DOHH2 (cell line): Measurements from ENCODE around the gene DNAJB12.

Source experiments
- H3F3A ChIP-seq: fragments of 200-600 bp; sonication (generic), shearing (Covaris generic); 2 replicates; pipeline ENCODE4 v1.6.0; 2016; ENCODE audit warnings: antibody characterized with exemption, mild to moderate bottlenecking; ENCODE audit not compliant: control insufficient read depth, insufficient read depth
- H3K27ac ChIP-seq: fragments of 200-600 bp; sonication (generic); 2 replicates; pipeline ENCODE4 v1.5.1; 2014; ENCODE audit warnings: low read depth, mild to moderate bottlenecking, low read length, moderate library complexity
- H3K27me3 ChIP-seq: fragments of 200-600 bp; sonication (generic); 2 replicates; pipeline ENCODE4 v1.6.1; 2014; ENCODE audit warnings: mild to moderate bottlenecking, low read length, mixed read lengths; ENCODE audit not compliant: control insufficient read depth
- H3K36me3 ChIP-seq: fragments of 200-600 bp; sonication (generic); 2 replicates; pipeline ENCODE4 v1.6.1; 2014; ENCODE audit warnings: mild to moderate bottlenecking, low read length, moderate library complexity, mixed read lengths; ENCODE audit not compliant: control insufficient read depth
- H3K4me1 ChIP-seq: fragments of 200-600 bp; sonication (generic); 2 replicates; pipeline ENCODE4 v1.6.1; 2014; ENCODE audit warnings: mild to moderate bottlenecking, low read length, mixed read lengths; ENCODE audit not compliant: control insufficient read depth
- H3K4me2 ChIP-seq: fragments of 200-600 bp; sonication (generic); 2 replicates; pipeline ENCODE4 v1.6.0; 2014; ENCODE audit warnings: mild to moderate bottlenecking, low read length, moderate library complexity
- H3K4me3 ChIP-seq: fragments of 200-600 bp; sonication (generic); 2 replicates; pipeline ENCODE4 v1.5.1; 2014; ENCODE audit warnings: mild to moderate bottlenecking, low read length, mixed read lengths
- H3K79me2 ChIP-seq: fragments of 200-600 bp; sonication (generic); 2 replicates; pipeline ENCODE4 v1.6.1; 2014; ENCODE audit warnings: mild to moderate bottlenecking, low read length, mixed read lengths; ENCODE audit not compliant: control insufficient read depth
- H3K9me2 ChIP-seq: fragments of 200-600 bp; sonication (generic); replicated peaks from 2 replicates; pipeline ENCODE4 v1.6.1; 2014; ENCODE audit warnings: mild to moderate bottlenecking, low read length, mixed read lengths; ENCODE audit not compliant: control insufficient read depth
- H3K9me3 ChIP-seq: fragments of 200-600 bp; sonication (generic); 2 replicates; pipeline ENCODE4 v1.6.1; 2014; ENCODE audit warnings: antibody characterized with exemption, low read length, mixed read lengths; ENCODE audit not compliant: control insufficient read depth, insufficient read depth
- H4K20me1 ChIP-seq: fragments of 200-600 bp; sonication (generic); 2 replicates; pipeline ENCODE4 v1.6.0; 2014; ENCODE audit warnings: low read depth, mild to moderate bottlenecking, antibody characterized with exemption, low read length, moderate library complexity; ENCODE audit not compliant: control insufficient read depth, insufficient read depth
- EZH2phosphoT487 ChIP-seq: fragments of 200-600 bp; sonication (generic); IDR thresholded peaks from 2 replicates; pipeline ENCODE4 v1.6.1; 2017; ENCODE audit warnings: borderline replicate concordance, mild to moderate bottlenecking, antibody characterized with exemption, low read length, moderate library complexity, mixed read lengths
- TF ChIP-seq, protein P1 (sequence below): fragments of 200-600 bp; sonication (generic); IDR thresholded peaks from one replicate; pipeline ENCODE4 v1.5.1; 2014; ENCODE audit warnings: antibody characterized with exemption, mild to moderate bottlenecking, low read depth, low read length; ENCODE audit not compliant: poor library complexity, severe bottlenecking

Gene DNAJB12

DNA sequence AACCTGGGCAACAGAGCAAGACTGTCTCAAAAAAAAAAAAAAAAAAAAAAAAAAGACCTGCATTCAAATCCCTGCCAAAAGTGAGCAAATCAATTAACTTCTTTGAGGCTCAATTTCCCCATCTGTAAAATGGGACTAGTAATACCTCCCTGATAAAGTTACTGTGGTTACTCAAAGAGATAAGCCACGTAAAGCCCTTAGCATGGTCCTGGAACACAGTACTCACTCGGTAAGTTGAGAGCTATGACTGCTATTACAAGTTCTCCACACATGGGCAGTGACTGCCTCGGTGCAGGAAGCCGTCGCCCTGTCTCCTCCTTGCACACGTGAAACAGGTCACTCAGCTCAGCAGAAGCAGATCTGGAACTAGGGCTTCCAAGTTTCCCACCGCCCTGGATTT lies 43.1 kb downstream of the DNAJB12 start:
- Histone ChIP-seq H3K27me3 (no peaks in the 10 kb centered on the region), H4K20me1 (no peaks in the 10 kb centered on the region), H3K27ac (no peak overlapping the region), H3K4me3 (no peak overlapping the region), H3K79me2 (no peaks in the 10 kb centered on the region), H3K4me1 (peaks cover 57% of the 10 kb centered on the region), H3F3A (peaks cover 7% of the 10 kb centered on the region), H3K36me3 (no peaks in the 10 kb centered on the region), H3K9me2 (no peaks in the 10 kb centered on the region), H3K9me3 (no peaks in the 10 kb centered on the region), H3K4me2 (peak overlapping the region; percentile 39)
- TF ChIP-seq, protein P1, sequence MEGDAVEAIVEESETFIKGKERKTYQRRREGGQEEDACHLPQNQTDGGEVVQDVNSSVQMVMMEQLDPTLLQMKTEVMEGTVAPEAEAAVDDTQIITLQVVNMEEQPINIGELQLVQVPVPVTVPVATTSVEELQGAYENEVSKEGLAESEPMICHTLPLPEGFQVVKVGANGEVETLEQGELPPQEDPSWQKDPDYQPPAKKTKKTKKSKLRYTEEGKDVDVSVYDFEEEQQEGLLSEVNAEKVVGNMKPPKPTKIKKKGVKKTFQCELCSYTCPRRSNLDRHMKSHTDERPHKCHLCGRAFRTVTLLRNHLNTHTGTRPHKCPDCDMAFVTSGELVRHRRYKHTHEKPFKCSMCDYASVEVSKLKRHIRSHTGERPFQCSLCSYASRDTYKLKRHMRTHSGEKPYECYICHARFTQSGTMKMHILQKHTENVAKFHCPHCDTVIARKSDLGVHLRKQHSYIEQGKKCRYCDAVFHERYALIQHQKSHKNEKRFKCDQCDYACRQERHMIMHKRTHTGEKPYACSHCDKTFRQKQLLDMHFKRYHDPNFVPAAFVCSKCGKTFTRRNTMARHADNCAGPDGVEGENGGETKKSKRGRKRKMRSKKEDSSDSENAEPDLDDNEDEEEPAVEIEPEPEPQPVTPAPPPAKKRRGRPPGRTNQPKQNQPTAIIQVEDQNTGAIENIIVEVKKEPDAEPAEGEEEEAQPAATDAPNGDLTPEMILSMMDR: no peak
- TF ChIP-seq EZH2phosphoT487: no peak

DNA sequence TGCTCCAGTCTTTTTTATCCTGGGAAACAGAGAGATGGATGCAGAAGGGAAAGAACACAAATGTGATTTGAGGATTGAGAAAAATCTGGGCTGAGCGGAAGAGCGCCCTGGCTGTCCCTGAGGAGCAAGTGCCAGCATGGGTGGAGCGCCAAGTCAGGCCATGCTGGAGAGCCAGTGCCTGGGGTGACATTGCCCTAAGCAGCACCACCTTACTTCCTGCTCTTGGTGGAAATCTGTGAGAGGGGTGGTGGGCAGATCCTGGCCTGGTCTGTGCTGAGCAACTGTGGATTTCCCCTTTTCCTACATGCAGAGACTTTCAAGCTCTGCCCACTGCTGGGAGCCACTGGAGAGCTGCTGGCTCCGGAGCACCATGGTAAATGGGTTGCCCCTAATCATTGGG lies 44.1 kb downstream of the DNAJB12 start:
- Histone ChIP-seq H3K27ac (no peak overlapping the region), H3K9me3 (no peaks in the 10 kb centered on the region), H3K79me2 (no peaks in the 10 kb centered on the region), H4K20me1 (no peaks in the 10 kb centered on the region), H3K27me3 (no peaks in the 10 kb centered on the region), H3K4me2 (no peak overlapping the region), H3K9me2 (no peaks in the 10 kb centered on the region), H3F3A (peaks cover 8% of the 10 kb centered on the region), H3K4me3 (no peak overlapping the region), H3K4me1 (peaks cover 57% of the 10 kb centered on the region), H3K36me3 (no peaks in the 10 kb centered on the region)
- TF ChIP-seq, protein P1: no peak
- no peak for TF ChIP-seq EZH2phosphoT487

- TF ChIP-seq, protein P1: no peak
- no peak for TF ChIP-seq EZH2phosphoT487
- H3K9me2 ChIP-seq: no peaks in the 10 kb centered on the region
- no peaks in the 10 kb centered on the region for H3K36me3 ChIP-seq
- no peaks in the 10 kb centered on the region for H3K27me3 ChIP-seq
- H3F3A ChIP-seq: peaks cover 8% of the 10 kb centered on the region
- no peaks in the 10 kb centered on the region for H3K9me3 ChIP-seq
- H3K27ac ChIP-seq: no peak overlapping the region
- H3K4me1 ChIP-seq: peaks cover 57% of the 10 kb centered on the region
- no peak overlapping the region for H3K4me3 ChIP-seq
- H3K4me2 ChIP-seq: no peak overlapping the region
- H4K20me1 ChIP-seq: no peaks in the 10 kb centered on the region
- no peaks in the 10 kb centered on the region for H3K79me2 ChIP-seq
Measured at GRCh38 chr10:72310241-72310633, 44.5 kb downstream of the DNAJB12 start.
